Hair follicle dermal papilla cell (primary cell): ENCODE measurements around the gene IER2. TPM values are rescaled to one million over a fixed set of nuclear protein-coding genes. Genes with fewer than 3 reads are reported as not detected.

Experiments used
- total RNA-seq: library from RNA; depleted of rRNA; stranded (reverse); fragments of >200 nt; gene quantifications from 2 replicates; pipeline ENCODE4 v1.2.3, GENCODE V29; 2012

The IER2 gene, protein sequence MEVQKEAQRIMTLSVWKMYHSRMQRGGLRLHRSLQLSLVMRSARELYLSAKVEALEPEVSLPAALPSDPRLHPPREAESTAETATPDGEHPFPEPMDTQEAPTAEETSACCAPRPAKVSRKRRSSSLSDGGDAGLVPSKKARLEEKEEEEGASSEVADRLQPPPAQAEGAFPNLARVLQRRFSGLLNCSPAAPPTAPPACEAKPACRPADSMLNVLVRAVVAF
- 32.1 and 36.2 TPM in 2 replicates for total RNA-seq

DNA sequence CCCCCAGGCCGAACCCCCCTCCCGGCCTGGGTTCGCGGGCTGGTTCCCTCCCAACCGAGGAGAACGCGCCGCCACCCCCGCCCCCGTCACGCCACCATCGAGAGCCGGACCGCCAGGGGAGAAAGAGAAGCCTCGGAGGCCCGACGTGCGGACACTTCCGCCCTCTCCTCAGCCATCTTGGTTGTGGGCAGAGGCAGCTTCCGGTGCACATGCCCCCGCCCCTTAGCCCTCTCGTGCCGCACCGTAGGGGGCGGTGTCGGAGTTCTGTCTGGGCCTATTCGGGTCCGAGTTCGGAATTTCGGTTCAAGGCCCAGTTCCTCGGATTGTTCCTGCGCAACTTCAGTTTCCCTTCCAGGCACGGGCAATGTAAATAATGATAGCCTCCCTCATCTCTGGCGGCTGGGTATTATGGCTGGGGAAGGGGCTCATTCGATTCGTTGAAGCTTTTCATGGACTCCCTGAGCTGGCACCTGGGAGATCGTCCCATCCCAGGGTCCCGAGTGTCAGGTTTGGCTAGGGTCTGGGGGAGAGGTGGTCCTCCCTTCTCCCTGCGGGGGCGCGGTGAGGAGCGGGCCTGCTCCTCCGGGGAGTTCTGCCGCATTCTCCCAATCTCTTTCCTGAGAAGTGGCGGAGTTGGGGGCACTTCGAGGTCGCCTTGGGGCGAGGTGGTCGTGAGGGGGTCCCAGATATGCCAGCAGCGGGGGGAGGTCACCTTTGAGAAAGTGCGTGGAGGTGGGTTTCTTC lies at the start of gene IER2, which contains the start of gene STX10:
IER2 (plus strand) TSS at position 225 of the 744 bp plus-strand sequence. CDS start 2,776 bp downstream, outside the sequence.
STX10 (minus strand) TSS at position 189 of the 744 bp plus-strand sequence. CDS start 202 bp downstream, outside the sequence.

DNA sequence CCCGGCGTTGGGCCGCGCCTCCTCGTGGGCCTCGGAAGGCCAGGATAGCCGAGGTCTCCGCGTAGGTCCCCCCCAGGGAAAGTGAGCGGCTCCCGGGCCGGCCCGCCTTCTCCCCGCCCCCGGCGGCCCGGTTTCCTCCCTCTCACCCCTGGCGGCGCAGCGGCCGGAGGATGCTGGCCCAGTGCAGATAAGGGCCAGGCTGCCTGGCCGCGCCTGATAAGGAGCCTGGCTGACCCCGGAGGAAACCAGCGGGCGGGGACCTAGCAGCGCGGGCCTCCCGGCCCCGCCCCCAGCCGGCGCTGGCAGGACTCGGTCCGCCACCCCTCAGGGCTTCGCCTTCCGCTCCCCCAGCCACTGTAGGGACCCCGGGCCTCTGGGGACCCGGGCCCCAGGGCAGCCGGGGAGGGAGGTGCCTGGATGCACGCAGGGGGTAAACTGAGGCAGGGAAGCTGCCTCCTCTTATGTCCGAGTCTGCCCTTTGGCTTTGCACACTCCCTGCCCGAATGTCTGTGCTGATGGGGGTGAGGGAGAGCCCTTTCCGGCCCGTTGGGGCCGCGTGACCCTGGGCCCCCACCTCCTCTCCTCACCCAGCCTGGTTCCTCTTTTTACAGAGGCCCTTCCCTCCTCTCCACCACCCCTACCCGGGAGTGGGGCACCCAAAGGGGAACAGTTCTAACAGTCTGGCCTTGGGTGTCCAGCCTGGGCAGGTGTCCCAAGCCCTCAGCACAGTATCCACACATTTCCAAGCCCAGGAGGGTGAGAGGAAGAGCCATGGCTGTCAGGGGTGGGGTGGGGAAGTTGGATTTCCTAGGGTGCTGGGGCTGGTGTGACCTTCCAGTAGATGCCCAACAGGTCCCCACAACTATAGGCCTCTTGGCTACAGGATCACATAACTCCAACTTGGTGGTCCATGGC lies 47.3 kb upstream of the IER2 start, which contains the start of gene LYL1:
LYL1 (minus strand) TSS at position 193 of the 915 bp plus-strand sequence. CDS start 1,687 bp downstream, outside the sequence.

DNA sequence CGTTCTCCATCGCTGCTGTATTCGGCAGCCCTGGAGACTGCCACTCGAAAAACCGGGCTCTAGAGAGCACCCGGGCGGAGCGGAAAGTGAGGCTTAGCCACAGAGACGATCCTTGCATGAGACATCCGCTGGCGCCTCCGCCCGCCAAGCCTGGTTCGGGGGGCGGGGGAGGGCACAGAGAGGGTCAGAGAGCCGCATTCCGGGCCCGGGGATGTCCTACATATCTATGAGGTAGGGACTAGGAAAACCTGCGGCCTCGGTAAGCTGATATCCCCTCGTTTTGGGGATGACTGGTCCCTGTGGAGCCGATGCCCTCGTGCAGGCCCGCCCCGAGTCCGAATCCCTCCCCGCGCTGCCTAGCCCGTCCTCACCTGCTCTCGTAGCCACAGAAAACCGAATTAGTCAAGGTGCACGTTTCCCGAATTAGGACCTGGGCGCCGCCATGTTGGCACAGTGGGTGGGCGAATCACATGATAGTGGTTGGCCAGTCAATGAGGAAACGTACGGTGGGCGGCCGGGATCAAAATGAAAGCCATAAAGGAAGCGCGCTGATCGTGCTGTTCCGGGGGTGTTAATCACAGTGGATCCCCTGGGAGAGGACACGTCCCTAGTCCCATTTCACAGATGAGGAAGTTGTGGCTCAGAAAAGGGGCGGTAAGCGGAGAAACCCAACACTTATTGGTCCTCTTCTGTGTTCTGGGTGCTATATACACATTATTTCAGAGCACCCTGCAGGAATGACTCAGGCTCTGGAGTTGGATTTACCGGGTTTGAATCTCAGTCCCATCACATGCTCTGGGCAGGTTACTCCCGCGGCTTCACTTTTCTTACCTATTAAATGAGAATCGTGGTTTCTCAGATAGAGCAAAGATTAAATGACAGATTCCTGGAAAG lies 33.7 kb upstream of the IER2 start, which contains the start of gene TRMT1:
TRMT1 (minus strand) TSS at position 459 of the 894 bp plus-strand sequence; CDS start at position 118, 341 bp downstream.

DNA sequence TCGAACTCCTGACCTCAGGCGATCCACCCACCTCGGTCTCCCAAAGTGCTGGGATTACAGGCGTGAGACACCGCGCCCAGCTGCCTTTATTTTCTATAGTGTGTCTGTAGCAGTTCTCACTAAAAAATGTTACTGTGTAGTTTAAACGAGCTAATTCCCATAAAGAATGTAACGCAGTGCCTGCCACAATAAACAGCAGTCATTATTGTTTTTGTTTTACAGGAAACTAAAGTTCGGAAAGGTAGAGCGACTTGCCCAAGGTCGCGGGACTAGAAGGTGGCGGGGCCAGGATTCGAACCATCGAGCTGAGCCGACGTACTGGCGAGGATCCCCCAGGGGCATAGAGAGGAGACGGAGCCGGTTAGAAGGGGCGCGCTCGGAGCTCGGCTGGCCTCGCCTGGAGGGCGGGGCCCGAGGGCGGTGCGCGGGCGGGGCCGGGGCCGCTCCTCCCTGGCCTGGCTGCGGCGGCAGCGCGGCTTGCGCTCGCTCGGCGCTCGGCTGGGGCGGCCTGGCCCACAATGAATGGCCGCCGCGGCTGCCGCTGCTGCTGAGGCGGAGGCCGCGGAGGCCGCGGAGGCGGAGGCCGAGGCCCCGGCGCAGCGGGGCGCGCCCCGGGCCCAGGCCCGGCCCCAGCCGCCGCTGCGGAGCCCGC lies 32.3 kb upstream of the IER2 start, which contains the start of gene NACC1:
NACC1 (plus strand) TSS at position 493 of the 652 bp plus-strand sequence. CDS start 16,944 bp downstream, outside the sequence.

Other genes starting within 250 kb of the IER2 start
- gene SYCE2, start 231.1 kb upstream of the IER2 start, total RNA-seq: 0.24 TPM in 1 of 2 replicates, not detected in the other
- 44.5 and 46.8 TPM in 2 replicates for gene FARSA, start 216.7 kb upstream of the IER2 start, total RNA-seq
- gene CALR, start 211.8 kb upstream of the IER2 start, total RNA-seq: 2,301 and 2,540 TPM in 2 replicates
- 94.6 and 95.3 TPM in 2 replicates for gene RAD23A, start 204.5 kb upstream of the IER2 start, total RNA-seq
- 12.0 and 17.6 TPM in 2 replicates for gene GADD45GIP1, start 193.2 kb upstream of the IER2 start, total RNA-seq
- 0.65 and 0.85 TPM in 2 replicates for gene DAND5, start 180.8 kb upstream of the IER2 start, total RNA-seq
- gene NFIX, start 154.9 kb upstream of the IER2 start, total RNA-seq: 135 and 155 TPM in 2 replicates
- gene LYL1, start 47.6 kb upstream of the IER2 start, total RNA-seq: 0.36 and 0.81 TPM in 2 replicates
- gene TRMT1, start 33.7 kb upstream of the IER2 start, total RNA-seq: 28.2 and 30.0 TPM in 2 replicates
- gene NACC1, start 32.1 kb upstream of the IER2 start, total RNA-seq: 56.5 and 75.8 TPM in 2 replicates
- gene STX10, start within 50 bp of the IER2 start, total RNA-seq: 49.5 and 58.2 TPM in 2 replicates